Esophagus (tissue), 2 donors: ENCODE measurements around the gene BICC1. TPM values are rescaled to one million over a fixed set of nuclear protein-coding genes. Genes with fewer than 3 reads are reported as not detected.
"Not testable (repeated sequence)": the region's sequence is repeated elsewhere in the genome, so short reads cannot be mapped to it uniquely, and the experiment has no call there.

Experiments used
- H3K27ac ChIP-seq, 2 donors: one replicate each; pipeline ENCODE4 v1.5.1; 2013; ENCODE audit warnings: low read depth in 2 of 2, mild to moderate bottlenecking in 2 of 2, inconsistent platforms in 1 of 2, low read length in 1 of 2, moderate library complexity in 1 of 2
- H3K27me3 ChIP-seq, 2 donors: one replicate each; pipeline ENCODE4 v1.6.1; 2013; ENCODE audit warnings: low read length in 2 of 2, control low read depth in 1 of 2, mild to moderate bottlenecking in 1 of 2; ENCODE audit not compliant: insufficient read depth in 2 of 2, control insufficient read depth in 1 of 2
- H3K36me3 ChIP-seq, 2 donors: one replicate each; pipeline ENCODE4 v1.6.1; 2013; ENCODE audit warnings: low read length in 1 of 2; ENCODE audit not compliant: control insufficient read depth in 2 of 2, insufficient read depth in 2 of 2
- H3K4me1 ChIP-seq, 2 donors: one replicate each; pipeline ENCODE4 v1.6.1; 2013; ENCODE audit warnings: low read length in 1 of 2; ENCODE audit not compliant: control insufficient read depth in 2 of 2, insufficient read depth in 2 of 2
- H3K4me3 ChIP-seq, 2 donors: one replicate each; pipeline ENCODE4 v1.5.1; 2013; ENCODE audit warnings: low read length in 2 of 2, mild to moderate bottlenecking in 2 of 2, low read depth in 1 of 2, moderate library complexity in 1 of 2
- H3K9me3 ChIP-seq, 2 donors: one replicate each; pipeline ENCODE4 v1.6.1; 2013; ENCODE audit warnings: mild to moderate bottlenecking in 2 of 2, low read depth in 1 of 2, low read length in 1 of 2, moderate library complexity in 1 of 2; ENCODE audit not compliant: control insufficient read depth in 2 of 2, insufficient read depth in 1 of 2
- WGBS, 2 donors: extraction: QIAGEN DNeasy Blood & Tissue Kit; methylation state at CpG; one replicate each; pipeline ENCODE4 v1.1.7; 2013; 5-methylcytosine and 5-hydroxymethylcytosine counted together
- polyA plus RNA-seq, 2 donors: library from polyadenylated mRNA; stranded (reverse); fragments of 200-250 nt; gene quantifications; one replicate each; pipeline ENCODE4 v1.2.3, GENCODE V29; 2013
- donor health status: healthy with polysubstance abuse.
- donor health status: Bipolar disorder and iron deficiency.

BICC1 gene
- polyA plus RNA-seq, 2 donors = 0.45 to 0.49 TPM

DNA sequence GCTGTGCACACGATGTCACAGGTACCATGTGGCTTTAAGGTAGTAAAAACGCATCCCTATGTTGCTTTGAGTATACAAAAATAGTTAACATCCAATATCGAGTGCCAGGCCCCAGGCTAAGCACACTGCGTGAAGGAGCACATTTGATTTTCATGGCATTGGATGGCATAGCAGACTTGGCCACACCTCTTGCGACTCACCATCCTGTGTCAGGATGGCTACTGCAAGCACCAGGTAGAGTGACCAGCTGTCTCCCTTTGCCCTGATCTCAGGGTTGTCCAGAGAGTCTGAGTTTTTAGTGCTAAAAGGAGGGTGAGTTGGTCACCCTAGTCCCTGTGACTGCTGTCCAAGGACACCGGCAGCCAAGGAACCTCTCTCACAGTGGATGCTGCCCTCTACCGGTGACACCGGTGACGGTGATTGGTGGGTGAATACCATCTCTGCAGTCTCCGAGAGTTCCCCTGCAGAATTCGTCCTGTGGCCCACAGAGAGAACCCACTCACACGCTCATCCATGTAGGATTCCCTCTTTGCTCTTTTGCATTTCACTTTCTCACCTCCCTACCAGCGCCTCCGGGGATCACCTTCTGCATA lies 76.1 kb downstream of the BICC1 start:
- no peaks in the 10 kb centered on the region for H3K4me1 ChIP-seq
- H3K27ac ChIP-seq = no peak overlapping the region
- H3K4me3 ChIP-seq = no peak overlapping the region
- WGBS, 2 donors = 78 to 84% methylated on average over 14 of the region's 14 CpGs
- H3K36me3 ChIP-seq = no peaks in the 10 kb centered on the region
- H3K9me3 ChIP-seq = no peaks in the 10 kb centered on the region
- H3K27me3 ChIP-seq = no peaks in the 10 kb centered on the region

DNA sequence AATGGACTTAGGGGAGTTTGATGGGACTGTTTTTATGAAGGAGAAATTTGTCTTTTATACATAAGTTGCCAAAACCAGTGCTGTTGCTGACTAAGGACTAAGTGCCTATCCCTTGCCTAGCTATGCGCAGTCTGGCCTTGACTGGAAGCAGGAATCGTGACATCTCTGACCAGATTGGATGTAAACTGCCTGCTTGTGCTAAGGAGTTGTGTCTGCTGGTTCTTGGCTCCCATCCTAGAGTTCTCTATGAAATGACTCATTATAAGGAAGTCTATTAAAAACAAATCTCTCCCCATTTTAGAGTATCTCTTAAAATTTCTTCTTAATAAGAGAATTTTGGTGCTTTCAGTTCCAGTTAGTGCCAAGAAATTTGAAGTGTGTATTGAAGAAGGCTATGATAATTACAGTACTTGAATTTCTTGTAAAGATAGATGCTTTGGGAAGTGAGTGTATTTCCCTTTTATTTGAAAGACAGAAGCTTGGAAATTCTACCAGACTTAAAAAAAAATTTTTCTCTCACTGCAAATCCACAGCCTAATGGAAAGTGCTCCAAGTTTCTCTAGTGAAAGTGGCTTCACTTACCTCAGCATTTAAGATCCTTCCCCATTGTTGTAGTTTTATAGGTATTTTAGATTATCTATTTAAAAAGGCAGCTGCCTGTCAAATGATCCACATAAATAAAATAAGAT lies 77.6 kb downstream of the BICC1 start:
- Histone ChIP-seq H3K27me3 (no peaks in the 10 kb centered on the region), H3K4me1 (no peaks in the 10 kb centered on the region)
- 28 to 38% methylated on average over 2 of the region's 2 CpGs for WGBS, 2 donors

GRCh38 chr10:58590924-58591323 lies 78.3 kb downstream of the BICC1 start:
- Histone ChIP-seq H3K4me3 (no peak overlapping the region), H3K27me3 (no peaks in the 10 kb centered on the region), H3K4me1 (no peaks in the 10 kb centered on the region), H3K36me3 (no peaks in the 10 kb centered on the region), H3K9me3 (no peaks in the 10 kb centered on the region), H3K27ac (no peak overlapping the region)
- WGBS, 2 donors = 65 to 73% methylated on average over 3 of the region's 3 CpGs

More for the DNA sequence above, 77.6 kb downstream of the BICC1 start:
- H3K36me3 ChIP-seq = no peaks in the 10 kb centered on the region
- no peak overlapping the region for H3K27ac ChIP-seq
- H3K9me3 ChIP-seq = no peaks in the 10 kb centered on the region
- no peak overlapping the region for H3K4me3 ChIP-seq

DNA sequence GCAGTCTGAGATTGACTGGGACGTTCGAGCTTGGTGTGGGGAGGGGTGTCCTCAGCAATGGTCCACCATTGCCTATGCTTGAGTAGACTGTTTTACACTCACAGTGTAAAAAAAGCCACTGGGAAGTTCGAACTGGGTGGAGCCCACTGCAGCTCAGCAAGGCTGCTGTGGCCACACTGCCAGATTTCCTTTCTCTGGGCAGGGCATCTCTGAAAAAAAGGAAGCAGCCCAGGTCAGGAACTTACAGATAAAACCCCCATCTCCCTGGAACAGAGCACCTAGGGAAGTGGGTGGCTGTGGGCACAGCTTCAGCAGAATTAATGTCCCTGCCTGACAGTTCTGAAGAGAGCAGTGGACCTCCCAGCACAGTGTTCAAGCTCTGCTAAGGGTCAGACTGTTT lies 80.3 kb downstream of the BICC1 start:
- no peaks in the 10 kb centered on the region for H3K27me3 ChIP-seq
- WGBS, 2 donors = 51 to 69% methylated on average over 3 of the region's 3 CpGs
- no peak overlapping the region for H3K27ac ChIP-seq
- H3K36me3 ChIP-seq = no peaks in the 10 kb centered on the region
- no peaks in the 10 kb centered on the region for H3K4me1 ChIP-seq
- H3K4me3 ChIP-seq = no peak overlapping the region
- H3K9me3 ChIP-seq = no peaks in the 10 kb centered on the region

DNA sequence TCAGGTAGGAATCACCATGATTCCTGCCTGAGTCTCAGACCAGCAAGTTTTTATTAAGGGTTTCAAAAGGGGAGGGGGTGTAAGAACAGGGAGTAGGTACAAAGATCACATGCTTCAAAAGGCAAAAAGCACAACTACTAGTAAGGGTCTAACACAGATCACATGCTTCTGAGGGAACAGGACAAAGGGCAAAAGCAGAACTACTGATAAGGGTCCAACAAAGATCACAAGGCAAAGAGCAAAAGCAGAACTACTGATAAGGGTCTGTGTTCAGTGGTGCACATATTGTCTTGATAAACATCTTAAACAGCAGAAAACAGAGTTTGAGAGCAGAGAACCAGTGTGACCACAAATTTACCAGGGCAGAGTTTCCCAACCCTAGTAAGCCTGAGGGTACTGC lies 84.5 kb downstream of the BICC1 start:
- not testable (repeated sequence) for H3K4me1 ChIP-seq, H3K27me3 ChIP-seq, H3K9me3 ChIP-seq, H3K4me3 ChIP-seq, H3K36me3 ChIP-seq, H3K27ac ChIP-seq

DNA sequence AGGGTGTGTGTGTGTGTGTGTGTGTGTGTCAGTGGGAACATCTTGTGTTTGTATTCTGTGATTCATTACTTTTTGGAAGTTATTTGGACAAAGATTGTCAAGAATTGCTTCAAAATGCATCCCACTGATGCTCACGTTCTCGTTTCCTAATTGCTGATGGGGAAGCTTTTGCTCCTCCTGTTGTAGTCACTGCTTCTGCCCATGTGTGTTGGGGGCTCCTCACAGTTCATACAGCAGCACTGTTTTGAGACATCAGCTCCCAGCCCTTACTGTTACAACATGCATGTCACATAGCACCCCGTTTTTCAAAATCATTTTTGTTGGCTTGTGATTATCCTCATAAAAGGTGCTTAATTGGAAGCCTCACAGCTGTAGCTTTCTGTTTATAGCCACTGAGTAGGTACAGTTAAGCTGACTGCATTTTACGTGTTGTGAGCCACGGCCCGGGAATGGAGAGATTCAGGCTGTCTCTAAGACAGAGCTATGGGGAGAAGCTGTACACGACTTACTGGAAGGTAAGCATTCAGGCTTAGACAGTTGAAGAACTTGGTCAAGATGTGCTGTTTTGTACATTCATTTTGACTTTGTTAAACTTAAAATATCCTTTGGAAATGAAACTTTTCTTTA lies 87.4 kb downstream of the BICC1 start:
- no peak overlapping the region for H3K4me3 ChIP-seq
- no peaks in the 10 kb centered on the region for H3K36me3 ChIP-seq
- 70% methylated on average over 7 of the region's 7 CpGs for WGBS, 2 donors
- no peaks in the 10 kb centered on the region for H3K4me1 ChIP-seq
- H3K9me3 ChIP-seq = no peaks in the 10 kb centered on the region
- no peaks in the 10 kb centered on the region for H3K27me3 ChIP-seq
- H3K27ac ChIP-seq = no peak overlapping the region

- 64 to 70% methylated on average over 4 of the region's 4 CpGs for WGBS, 2 donors
Observed at GRCh38 chr10:58608351-58608750, 95.7 kb downstream of the BICC1 start.

GRCh38 chr10:58608826-58609531 lies 96.3 kb downstream of the BICC1 start:
- H3K9me3 ChIP-seq = no peaks in the 10 kb centered on the region
- H3K4me1 ChIP-seq = no peaks in the 10 kb centered on the region
- 59 to 75% methylated on average over 1 of the region's 1 CpG for WGBS, 2 donors
- no peak overlapping the region for H3K4me3 ChIP-seq
- no peaks in the 10 kb centered on the region for H3K36me3 ChIP-seq
- H3K27me3 ChIP-seq = no peaks in the 10 kb centered on the region
- H3K27ac ChIP-seq = no peak overlapping the region

More at GRCh38 chr10:58608351-58608750, 95.7 kb downstream of the BICC1 start:
- Histone ChIP-seq H3K36me3 (no peaks in the 10 kb centered on the region), H3K9me3 (no peaks in the 10 kb centered on the region), H3K4me3 (no peak overlapping the region), H3K27ac (no peak overlapping the region), H3K4me1 (no peaks in the 10 kb centered on the region), H3K27me3 (no peaks in the 10 kb centered on the region)

DNA sequence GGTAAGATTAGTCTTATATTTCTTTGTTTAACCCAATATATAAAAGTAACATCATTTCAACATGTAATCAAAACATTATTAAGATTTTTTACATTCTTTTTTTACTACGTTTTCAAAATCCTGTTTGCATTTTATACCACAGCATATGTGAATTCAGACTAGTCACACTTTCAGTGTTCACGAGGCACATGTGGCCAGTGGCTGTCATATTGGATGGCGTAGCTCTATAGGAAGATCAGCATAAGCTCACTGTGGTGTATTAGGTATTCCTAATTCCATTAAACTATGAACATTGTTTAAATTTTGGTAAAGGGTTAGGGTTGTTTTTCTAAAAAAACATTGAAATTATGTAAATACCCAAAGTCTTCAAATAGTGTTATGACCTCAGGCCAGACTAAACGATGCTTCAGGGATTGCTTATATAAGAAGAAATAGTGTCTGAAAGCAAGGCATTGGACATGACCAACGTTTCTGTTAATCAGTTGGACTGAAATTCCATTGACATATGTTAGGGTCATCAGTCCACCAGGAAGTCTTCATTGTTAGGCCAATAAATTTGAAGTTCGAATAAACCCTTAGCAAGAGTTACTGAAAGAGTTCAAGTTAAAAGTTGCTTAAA lies 97.0 kb downstream of the BICC1 start:
- Histone ChIP-seq H3K27me3 (no peaks in the 10 kb centered on the region), H3K36me3 (no peaks in the 10 kb centered on the region), H3K9me3 (no peaks in the 10 kb centered on the region), H3K27ac (no peak overlapping the region), H3K4me3 (no peak overlapping the region), H3K4me1 (no peaks in the 10 kb centered on the region)
- 70% methylated on average over 6 of the region's 6 CpGs for WGBS, 2 donors
